OCI-LY3 (cell line): ENCODE measurements around the gene RFC2.

ENCODE experiments used
- CTCF ChIP-seq: fragments of 200-600, 300-600 bp; sonication (generic); IDR thresholded peaks from 2 replicates; pipeline ENCODE4 v1.5.1; 2014; ENCODE audit warnings: antibody characterized with exemption, low read length, low read depth
- EZH2phosphoT487 ChIP-seq: fragments of 200-600 bp; shearing (Covaris generic); IDR thresholded peaks from 2 replicates; pipeline ENCODE4 v1.6.1; 2018; ENCODE audit warnings: antibody characterized with exemption, mixed run types, low read depth

GRCh38 chr7:74289659-74290552 is 35.7 kb upstream of the RFC2 start:
- TF ChIP-seq CTCF, result no peak
- no peak for TF ChIP-seq EZH2phosphoT487
